Endothelial cell (in vitro differentiated cells): ENCODE data around the gene IKZF4. TPM values are rescaled to one million over a fixed set of nuclear protein-coding genes. Genes with fewer than 3 reads are reported as not detected.

ENCODE experiments used
- DNase-seq: peaks from one replicate; pipeline ENCODE4 v3.0.0; 2021; ENCODE audit warnings: low spot score
- H3K27ac Mint-ChIP-seq: one replicate; pipeline ENCODE4 v1.8.0; 2021; ENCODE audit warnings: mixed read lengths, inconsistent platforms; ENCODE audit not compliant: unreplicated experiment
- H3K27me3 Mint-ChIP-seq: one replicate; pipeline ENCODE4 v1.8.0; 2021; ENCODE audit warnings: mild to moderate bottlenecking, moderate library complexity, mixed read lengths, inconsistent platforms; ENCODE audit not compliant: unreplicated experiment
- H3K36me3 Mint-ChIP-seq: one replicate; pipeline ENCODE4 v1.8.0; 2021; ENCODE audit warnings: mild to moderate bottlenecking, low read depth, mixed read lengths, inconsistent platforms; ENCODE audit not compliant: unreplicated experiment
- H3K4me1 Mint-ChIP-seq: one replicate; pipeline ENCODE4 v1.8.0; 2021; ENCODE audit warnings: mild to moderate bottlenecking, mixed read lengths, inconsistent platforms; ENCODE audit not compliant: unreplicated experiment
- H3K4me3 Mint-ChIP-seq: one replicate; pipeline ENCODE4 v1.8.0; 2021; ENCODE audit warnings: mild to moderate bottlenecking, mixed read lengths, inconsistent platforms; ENCODE audit not compliant: unreplicated experiment
- H3K9me3 Mint-ChIP-seq: one replicate; pipeline ENCODE4 v1.8.0; 2021; ENCODE audit warnings: mixed read lengths, inconsistent platforms; ENCODE audit not compliant: unreplicated experiment
- CTCF ChIP-seq: fragments of 200-600 bp; sonication (generic); IDR thresholded peaks from one replicate; pipeline ENCODE4 v1.5.0; 2021; ENCODE audit warnings: antibody characterized with exemption; ENCODE audit not compliant: unreplicated experiment
- total RNA-seq: library from RNA; stranded (reverse); fragmentation: NEBNext Ultra II Directional; extraction: Animal tissue kit (Norgen Biotek cat#: 25700); gene quantifications from one replicate; pipeline ENCODE4 v1.2.1, GENCODE V29; 2021; ENCODE audit not compliant: unreplicated experiment

IKZF4 gene
- total RNA-seq, 1 donor from 2014 or later = 3.0 TPM

GRCh38 chr12:56029166-56029519, 8.3 kb downstream of the IKZF4 start:
- Mint-ChIP-seq H3K27ac (peak overlapping the region; percentile 21), H3K4me1 (peaks cover 14% of the 10 kb centered on the region), H3K4me3 (no peak overlapping the region), H3K27me3 (peaks cover 1% of the 10 kb centered on the region), H3K9me3 (no peaks in the 10 kb centered on the region), H3K36me3 (peaks cover 10% of the 10 kb centered on the region)
- TF ChIP-seq CTCF = no peak
- DNase-seq = no peak

GRCh38 chr12:56029666-56030293, 8.9 kb downstream of the IKZF4 start:
- Mint-ChIP-seq H3K36me3 (peaks cover 10% of the 10 kb centered on the region), H3K27ac (no peak overlapping the region), H3K9me3 (no peaks in the 10 kb centered on the region), H3K4me3 (peak overlapping the region; percentile 25), H3K4me1 (peaks cover 14% of the 10 kb centered on the region), H3K27me3 (peaks cover 1% of the 10 kb centered on the region)
- peak; percentile 65 for TF ChIP-seq CTCF
- DNase-seq = peak; percentile 69

GRCh38 chr12:56031987-56032386, 11.1 kb downstream of the IKZF4 start:
- no peak for DNase-seq
- H3K4me1 Mint-ChIP-seq = peaks cover 14% of the 10 kb centered on the region
- no peak overlapping the region for H3K27ac Mint-ChIP-seq
- peaks cover 10% of the 10 kb centered on the region for H3K36me3 Mint-ChIP-seq
- peaks cover 1% of the 10 kb centered on the region for H3K27me3 Mint-ChIP-seq
- peak overlapping the region; percentile 10 for H3K4me3 Mint-ChIP-seq
- TF ChIP-seq CTCF = no peak
- H3K9me3 Mint-ChIP-seq = no peaks in the 10 kb centered on the region

- H3K9me3 Mint-ChIP-seq = no peaks in the 10 kb centered on the region
- TF ChIP-seq CTCF = no peak
- H3K36me3 Mint-ChIP-seq = peaks cover 10% of the 10 kb centered on the region
- H3K27ac Mint-ChIP-seq = no peak overlapping the region
- no peak for DNase-seq
- peaks cover 4% of the 10 kb centered on the region for H3K4me1 Mint-ChIP-seq
- H3K4me3 Mint-ChIP-seq = no peak overlapping the region
- peaks cover 1% of the 10 kb centered on the region for H3K27me3 Mint-ChIP-seq
Measured at GRCh38 chr12:56034586-56035332, 13.9 kb downstream of the IKZF4 start.

GRCh38 chr12:56037161-56037560, 16.3 kb downstream of the IKZF4 start:
- DNase-seq = no peak

More at GRCh38 chr12:56037161-56037560, 16.3 kb downstream of the IKZF4 start:
- no peak for TF ChIP-seq CTCF
- H3K27ac Mint-ChIP-seq = no peak overlapping the region
- H3K27me3 Mint-ChIP-seq = peaks cover 4% of the 10 kb centered on the region
- H3K9me3 Mint-ChIP-seq = no peaks in the 10 kb centered on the region
- H3K36me3 Mint-ChIP-seq = peaks cover 14% of the 10 kb centered on the region
- H3K4me3 Mint-ChIP-seq = no peak overlapping the region
- peaks cover 10% of the 10 kb centered on the region for H3K4me1 Mint-ChIP-seq
